ENCODE results near the gene PNRC1.
"Not testable (repeated sequence)": the region's sequence is repeated elsewhere in the genome, so short reads cannot be mapped to it uniquely, and the experiment has no call there.

PNRC1 gene

DNA sequence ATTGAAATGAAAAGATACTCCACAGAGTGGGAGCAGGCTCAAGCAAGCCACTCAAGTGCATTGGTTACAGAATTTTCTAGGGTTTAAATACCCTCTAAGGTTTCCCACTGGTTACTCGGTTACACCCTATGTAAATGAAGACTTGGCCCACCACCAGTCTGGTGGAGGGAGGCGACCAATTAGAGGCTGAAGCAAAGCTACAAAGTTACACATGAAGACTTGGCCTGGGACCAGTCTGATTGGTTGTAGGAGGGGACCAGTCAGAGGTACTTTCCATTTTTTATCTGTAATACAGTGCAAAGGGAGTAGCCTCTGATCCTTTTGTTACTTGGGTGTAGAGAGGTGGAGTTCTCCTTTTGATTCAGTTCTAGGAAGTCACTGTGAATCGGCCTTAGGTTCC lies 29.7 kb downstream of the PNRC1 start:
- Mint-ChIP-seq H3K27ac (no peak overlapping the region), H3K36me3 (ENCODE audit: low read depth) (no peaks in the 10 kb centered on the region), H3K4me1 (ENCODE audit: low read depth) (no peaks in the 10 kb centered on the region)

DNA sequence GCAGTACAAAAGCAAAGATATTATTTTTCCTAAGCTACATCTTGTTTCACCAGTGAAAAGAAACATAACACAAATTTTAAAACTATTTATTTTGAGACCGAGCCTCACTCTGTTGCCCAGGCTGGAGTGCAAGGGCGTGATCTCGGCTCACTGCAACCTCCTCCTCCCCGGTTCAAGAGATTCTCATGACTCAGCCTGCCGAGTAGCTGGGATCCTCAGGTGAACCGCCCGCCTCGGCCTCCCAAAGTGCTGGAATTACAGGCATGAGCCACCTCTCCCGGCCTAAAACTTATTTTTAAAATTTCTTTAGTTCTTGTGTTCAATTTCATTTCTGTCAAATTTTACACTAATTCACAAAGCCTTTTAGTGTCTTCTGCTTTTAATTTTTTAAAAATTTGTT lies 31.4 kb downstream of the PNRC1 start:
- Mint-ChIP-seq H3K27ac (no peak overlapping the region), H3K9me3 (no peaks in the 10 kb centered on the region), H3K27me3 (peaks cover 7% of the 10 kb centered on the region), H3K36me3 (ENCODE audit: low read depth) (no peaks in the 10 kb centered on the region), H3K4me3 (no peak overlapping the region), H3K4me1 (ENCODE audit: low read depth) (peaks cover 2% of the 10 kb centered on the region)

More for the DNA sequence above, 29.7 kb downstream of the PNRC1 start:
- Mint-ChIP-seq H3K27me3 (no peaks in the 10 kb centered on the region), H3K4me3 (no peak overlapping the region), H3K9me3 (no peaks in the 10 kb centered on the region)

DNA sequence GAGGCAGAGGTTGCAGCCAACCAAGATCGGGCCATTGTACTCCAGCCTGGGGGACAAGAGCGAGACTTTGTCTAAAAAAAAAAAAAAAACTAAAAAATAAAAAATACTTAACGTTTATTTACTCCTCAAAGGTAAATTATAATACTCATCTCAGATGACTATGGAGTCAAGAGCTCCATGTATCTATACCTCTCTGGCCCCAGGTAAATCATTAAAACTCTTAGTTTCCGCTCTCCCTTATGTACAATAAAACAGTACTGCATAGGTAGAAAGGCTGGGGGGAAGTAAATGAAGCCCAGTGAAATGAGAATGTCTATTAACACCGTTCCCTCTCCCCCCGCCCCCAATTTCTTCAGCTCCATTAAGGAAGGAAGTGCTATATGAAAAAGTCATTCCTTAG lies 36.2 kb downstream of the PNRC1 start:
- H3K4me1 Mint-ChIP-seq (ENCODE audit: low read depth), result peaks cover 5% of the 10 kb centered on the region
- H3K9me3 Mint-ChIP-seq, result peaks cover 6% of the 10 kb centered on the region
- peak overlapping the region; percentile 36 for H3K27ac Mint-ChIP-seq
- no peaks in the 10 kb centered on the region for H3K36me3 Mint-ChIP-seq (ENCODE audit: low read depth)
- peaks cover 16% of the 10 kb centered on the region for H3K27me3 Mint-ChIP-seq
- H3K4me3 Mint-ChIP-seq, result peak overlapping the region; percentile 82

DNA sequence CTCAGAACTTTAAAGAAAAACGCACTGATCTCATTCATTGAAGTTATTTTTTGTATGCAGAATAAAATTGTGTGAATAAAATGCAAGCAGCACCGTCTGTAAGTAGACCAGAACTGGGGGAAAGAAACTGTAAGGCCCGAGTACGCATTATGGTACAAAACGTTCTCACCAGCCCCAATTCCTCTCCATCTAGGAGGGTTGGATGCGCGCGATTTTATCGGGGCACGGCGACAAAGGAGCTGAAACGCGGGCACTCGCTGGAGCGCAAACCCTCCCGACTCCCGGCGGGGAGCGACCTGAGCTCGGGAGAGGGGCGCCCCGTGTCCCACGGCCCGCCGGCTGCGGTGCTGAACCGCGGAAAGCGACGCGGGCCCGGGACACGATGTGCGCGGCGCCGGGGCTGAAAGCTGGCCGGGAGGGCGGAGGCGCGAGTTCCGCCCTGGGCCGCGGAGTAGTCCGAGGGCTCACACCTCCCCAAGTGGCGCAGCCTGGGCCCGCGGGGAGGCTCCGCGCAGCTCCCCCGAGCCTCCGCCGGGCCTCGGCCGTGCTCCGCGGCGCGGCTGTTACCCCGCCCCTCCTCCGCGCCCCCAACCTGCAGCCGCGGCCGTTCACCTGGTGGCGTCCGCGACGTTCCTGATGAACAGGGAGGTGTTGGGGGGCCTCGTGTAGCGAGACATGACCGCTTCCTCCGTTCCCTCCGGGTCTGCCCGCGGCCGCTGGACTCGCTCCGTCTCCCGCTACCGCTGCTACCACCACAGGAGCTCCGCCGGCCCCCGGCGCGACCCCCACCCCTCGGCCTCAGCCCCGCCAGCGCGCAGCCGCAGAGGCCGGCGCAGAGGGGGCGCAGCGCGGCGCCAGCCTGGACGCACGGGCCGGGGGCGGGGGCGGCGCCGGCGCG lies 36.9 kb downstream of the PNRC1 start, which contains the start of gene SRSF12:
Gene SRSF12, minus strand, starts transcription at position 861 of the 898 bp plus-strand sequence. Its CDS starts 184 bp downstream, at position 677.
- peaks cover 16% of the 10 kb centered on the region for H3K27me3 Mint-ChIP-seq
- peaks cover 5% of the 10 kb centered on the region for H3K4me1 Mint-ChIP-seq (ENCODE audit: low read depth)
- no peaks in the 10 kb centered on the region for H3K36me3 Mint-ChIP-seq (ENCODE audit: low read depth)
- H3K4me3 Mint-ChIP-seq, result peak within 1 kb of the TSS; percentile 82
- H3K9me3 Mint-ChIP-seq, result peaks cover 6% of the 10 kb centered on the region
- H3K27ac Mint-ChIP-seq, result peak within 1 kb of the TSS; percentile 36

DNA sequence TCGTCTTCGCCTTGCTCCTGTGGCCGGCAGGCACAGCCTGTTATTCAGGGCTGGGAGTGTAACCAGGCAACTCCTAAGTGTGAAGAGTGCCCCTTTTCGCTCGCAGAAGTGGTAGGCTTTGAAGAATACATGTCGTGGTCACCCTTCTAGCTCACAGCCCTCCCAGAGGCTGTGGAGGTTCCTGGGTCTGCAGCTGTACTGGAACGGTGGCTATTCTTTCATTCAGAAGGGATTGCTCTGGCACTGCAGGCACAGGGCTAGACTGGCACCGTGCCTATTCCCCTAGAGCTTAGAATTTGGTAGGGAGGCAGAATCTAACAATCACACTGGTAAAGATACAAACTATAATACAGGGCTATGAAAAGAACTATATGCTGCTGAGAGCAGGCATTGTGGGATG lies 38.4 kb downstream of the PNRC1 start:
- Mint-ChIP-seq H3K27ac (no peak overlapping the region), H3K4me1 (ENCODE audit: low read depth) (peaks cover 5% of the 10 kb centered on the region), H3K36me3 (ENCODE audit: low read depth) (no peaks in the 10 kb centered on the region), H3K27me3 (peaks cover 16% of the 10 kb centered on the region), H3K4me3 (peak overlapping the region; percentile 60), H3K9me3 (peaks cover 6% of the 10 kb centered on the region)

DNA sequence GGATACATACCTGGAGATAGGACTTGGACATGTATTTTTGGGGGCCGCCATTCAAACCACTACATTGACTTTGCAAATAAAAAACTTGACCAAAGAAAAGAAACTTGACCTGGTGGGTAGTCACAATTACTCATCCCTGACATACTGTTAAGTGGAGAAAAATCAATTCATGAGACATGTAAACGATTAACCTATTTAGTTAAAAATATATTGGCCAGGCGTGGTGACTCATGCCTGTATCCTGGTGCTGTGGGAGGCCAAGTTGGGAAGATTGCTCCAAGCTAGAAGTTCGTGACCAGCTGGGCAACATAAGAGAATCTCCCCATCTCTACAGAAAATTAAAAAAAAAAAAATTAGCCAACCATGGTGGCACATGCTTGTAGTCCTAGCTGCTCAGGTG lies 39.8 kb downstream of the PNRC1 start:
- Mint-ChIP-seq H3K4me3 (no peak overlapping the region), H3K36me3 (ENCODE audit: low read depth) (no peaks in the 10 kb centered on the region), H3K4me1 (ENCODE audit: low read depth) (peaks cover 5% of the 10 kb centered on the region), H3K27me3 (peaks cover 16% of the 10 kb centered on the region), H3K9me3 (peaks cover 6% of the 10 kb centered on the region), H3K27ac (no peak overlapping the region)

DNA sequence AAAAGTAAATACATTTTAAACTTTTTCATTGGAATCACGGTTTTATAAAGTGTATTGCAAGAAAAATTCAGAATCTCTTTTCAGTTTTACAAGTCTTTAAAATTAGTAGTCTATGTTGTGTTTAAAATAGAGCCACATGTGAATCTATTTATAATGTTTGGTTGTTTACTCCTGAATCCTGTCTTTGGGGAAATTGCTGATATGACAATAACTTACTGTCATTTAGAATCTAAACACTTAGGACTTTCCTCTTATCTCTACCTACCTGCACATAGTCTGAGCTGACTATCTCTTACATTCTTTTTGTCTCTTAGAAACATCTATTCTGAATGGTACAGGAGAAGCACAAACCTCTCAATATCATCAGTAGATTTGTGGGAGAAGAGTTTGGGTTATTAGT lies 41.4 kb downstream of the PNRC1 start:
- peaks cover 9% of the 10 kb centered on the region for H3K27me3 Mint-ChIP-seq
- peaks cover 6% of the 10 kb centered on the region for H3K9me3 Mint-ChIP-seq
- no peak overlapping the region for H3K27ac Mint-ChIP-seq
- no peaks in the 10 kb centered on the region for H3K36me3 Mint-ChIP-seq (ENCODE audit: low read depth)
- H3K4me1 Mint-ChIP-seq (ENCODE audit: low read depth), result peaks cover 3% of the 10 kb centered on the region
- no peak overlapping the region for H3K4me3 Mint-ChIP-seq

DNA sequence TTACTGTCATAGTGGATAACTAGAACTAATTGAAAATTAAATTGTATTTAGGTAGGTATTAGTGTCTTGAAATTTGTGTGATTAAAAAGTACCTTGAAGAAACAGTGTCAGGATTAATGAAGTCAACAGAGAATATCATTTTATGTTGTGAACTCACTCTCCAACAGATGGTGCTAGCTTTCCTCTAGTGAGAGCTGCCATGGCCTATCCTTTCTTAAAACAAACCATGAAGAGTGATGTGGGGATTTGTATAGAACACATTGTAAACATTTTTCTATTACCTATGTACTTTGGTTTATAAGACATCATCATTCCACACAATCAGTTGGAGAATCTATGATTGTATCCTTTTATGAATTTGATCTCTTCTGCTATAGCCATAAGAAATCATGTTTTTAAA lies 42.1 kb downstream of the PNRC1 start:
- Mint-ChIP-seq H3K4me1 (ENCODE audit: low read depth) (no peaks in the 10 kb centered on the region), H3K27ac (no peak overlapping the region)

DNA sequence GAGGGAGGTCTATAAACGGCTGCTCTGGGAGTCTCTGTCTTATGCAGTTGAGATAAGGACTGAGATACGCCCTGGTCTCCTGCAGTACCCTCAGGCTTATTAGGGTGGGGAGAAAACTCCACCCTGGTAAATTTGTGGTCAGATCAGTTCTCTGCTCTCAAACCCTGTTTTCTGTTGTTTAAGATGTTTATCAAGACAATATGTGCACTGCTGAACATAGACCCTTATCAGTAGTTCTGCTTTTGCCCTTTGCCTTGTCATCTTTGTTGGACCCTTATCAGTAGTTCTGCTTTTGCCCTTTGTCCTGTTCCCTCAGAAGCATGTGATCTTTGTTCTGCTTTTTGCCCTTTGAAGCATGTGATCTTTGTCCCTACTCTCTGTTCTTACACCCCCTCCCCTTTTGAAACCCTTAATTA lies 47.7 kb downstream of the PNRC1 start:
- H3K9me3 Mint-ChIP-seq; H3K36me3 Mint-ChIP-seq (ENCODE audit: low read depth); H3K4me3 Mint-ChIP-seq: not testable (repeated sequence)

More for the DNA sequence above, 42.1 kb downstream of the PNRC1 start:
- peaks cover 6% of the 10 kb centered on the region for H3K27me3 Mint-ChIP-seq
- H3K4me3 Mint-ChIP-seq, result no peak overlapping the region
- H3K9me3 Mint-ChIP-seq, result peaks cover 6% of the 10 kb centered on the region
- no peaks in the 10 kb centered on the region for H3K36me3 Mint-ChIP-seq (ENCODE audit: low read depth)

DNA sequence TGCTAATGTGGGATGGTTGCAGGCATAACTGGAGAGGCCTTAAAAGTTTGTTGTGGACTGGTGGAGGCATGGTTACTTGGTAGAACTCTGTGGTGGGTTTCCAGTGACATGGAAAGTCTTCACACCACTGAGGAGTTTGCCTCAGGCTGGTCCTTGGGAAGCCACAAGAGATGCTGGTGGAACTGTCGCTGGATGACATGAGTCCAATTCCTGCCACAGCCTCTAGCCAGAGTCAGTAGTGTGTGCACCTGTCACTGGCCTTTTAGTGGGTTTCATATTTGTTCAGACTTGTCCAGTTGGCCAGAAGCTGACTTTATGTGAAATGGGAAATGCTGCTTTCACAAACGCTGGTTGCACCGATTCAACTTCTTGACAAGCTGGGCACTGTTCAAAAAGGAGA lies 51.0 kb downstream of the PNRC1 start:
- H3K27me3 Mint-ChIP-seq, result no peaks in the 10 kb centered on the region
- peaks cover 8% of the 10 kb centered on the region for H3K9me3 Mint-ChIP-seq
- no peaks in the 10 kb centered on the region for H3K4me1 Mint-ChIP-seq (ENCODE audit: low read depth)
- no peak overlapping the region for H3K27ac Mint-ChIP-seq
- no peaks in the 10 kb centered on the region for H3K36me3 Mint-ChIP-seq (ENCODE audit: low read depth)
- no peak overlapping the region for H3K4me3 Mint-ChIP-seq

More for the DNA sequence above, 47.7 kb downstream of the PNRC1 start:
- not testable (repeated sequence) for H3K27me3 Mint-ChIP-seq; H3K27ac Mint-ChIP-seq; H3K4me1 Mint-ChIP-seq (ENCODE audit: low read depth)

DNA sequence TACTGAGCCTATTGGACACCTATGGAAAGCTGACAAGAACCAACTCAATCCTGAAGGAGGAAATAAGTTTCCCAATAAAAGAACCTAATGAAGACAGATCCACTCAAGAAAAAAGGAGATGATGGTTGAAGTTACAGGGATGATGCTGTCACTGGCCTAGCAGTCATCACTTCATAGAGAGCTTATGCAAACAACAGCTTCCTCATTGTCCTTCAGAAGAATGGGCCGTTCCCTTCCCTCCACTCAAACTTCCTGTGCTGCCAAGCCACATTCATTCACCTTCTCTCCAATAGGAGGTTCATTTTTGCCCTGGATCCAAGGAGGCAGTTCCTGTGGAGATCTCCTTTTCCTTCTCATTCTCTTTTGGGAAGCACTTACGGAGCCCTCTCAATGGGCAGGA lies 51.5 kb downstream of the PNRC1 start:
- H3K4me1 Mint-ChIP-seq (ENCODE audit: low read depth), result no peaks in the 10 kb centered on the region
- H3K9me3 Mint-ChIP-seq, result peaks cover 8% of the 10 kb centered on the region
- H3K27me3 Mint-ChIP-seq, result no peaks in the 10 kb centered on the region
- no peak overlapping the region for H3K4me3 Mint-ChIP-seq
- no peaks in the 10 kb centered on the region for H3K36me3 Mint-ChIP-seq (ENCODE audit: low read depth)
- H3K27ac Mint-ChIP-seq, result no peak overlapping the region

DNA sequence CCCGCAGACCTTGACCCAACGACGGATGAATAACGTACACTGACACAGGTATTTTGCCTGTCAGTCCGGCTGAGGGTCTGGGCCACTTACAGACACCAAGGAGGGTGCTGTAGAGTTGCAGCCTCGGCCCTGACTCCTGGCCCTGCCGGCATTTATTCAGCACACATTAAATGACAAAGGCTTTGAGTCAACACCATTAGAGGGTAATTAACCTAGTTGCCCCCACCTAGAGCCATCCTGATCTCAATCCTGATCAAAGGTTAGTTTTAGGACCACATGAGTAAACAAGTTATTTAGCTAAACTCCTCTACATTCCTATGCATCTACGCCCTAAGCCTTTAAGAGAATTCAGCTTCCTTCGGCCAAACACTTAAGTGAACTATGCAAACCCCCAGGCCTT lies 53.4 kb downstream of the PNRC1 start:
- Mint-ChIP-seq H3K27me3 (no peaks in the 10 kb centered on the region), H3K27ac (no peak overlapping the region), H3K9me3 (peaks cover under 1% of the 10 kb centered on the region), H3K4me3 (no peak overlapping the region), H3K36me3 (ENCODE audit: low read depth) (no peaks in the 10 kb centered on the region), H3K4me1 (ENCODE audit: low read depth) (no peaks in the 10 kb centered on the region)

DNA sequence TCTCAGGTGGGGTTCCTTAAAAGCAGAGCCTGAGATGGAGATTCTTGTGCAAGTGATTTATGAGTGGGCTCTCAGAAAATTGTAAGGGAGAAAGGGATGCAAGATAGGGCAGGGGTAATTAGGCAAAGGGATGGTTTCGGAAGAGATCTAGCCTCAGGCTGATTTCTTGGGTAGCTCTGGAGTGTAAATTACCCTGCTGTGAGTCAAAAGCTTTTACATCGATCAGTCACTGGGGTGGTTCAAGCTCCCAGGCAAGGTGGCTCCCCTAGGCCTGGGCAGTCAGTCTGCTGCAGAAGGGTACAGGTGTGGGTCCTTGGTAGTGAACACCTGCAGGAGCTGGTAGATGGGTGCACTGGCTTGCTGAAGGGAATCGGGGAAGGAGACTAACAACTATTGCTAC lies 54.2 kb downstream of the PNRC1 start:
- H3K4me1 Mint-ChIP-seq (ENCODE audit: low read depth), result no peaks in the 10 kb centered on the region
- H3K4me3 Mint-ChIP-seq, result no peak overlapping the region
- no peaks in the 10 kb centered on the region for H3K9me3 Mint-ChIP-seq
- no peaks in the 10 kb centered on the region for H3K27me3 Mint-ChIP-seq
- no peaks in the 10 kb centered on the region for H3K36me3 Mint-ChIP-seq (ENCODE audit: low read depth)
- H3K27ac Mint-ChIP-seq, result no peak overlapping the region
